Parathyroid adenoma (tissue), 2 donors: ENCODE measurements around the gene GADD45B.

ENCODE experiments used
- H2AFZ ChIP-seq: fragments of 300-600 bp; sonication (generic); one replicate; pipeline ENCODE4 v1.7.0; 2017; ENCODE audit warnings: antibody characterized with exemption, mild to moderate bottlenecking
- H3K27ac ChIP-seq: fragments of 300-600 bp; sonication (generic); one replicate; pipeline ENCODE4 v1.7.0; 2017
- H3K27me3 ChIP-seq: fragments of 300-600 bp; sonication (generic); one replicate; pipeline ENCODE4 v1.7.0; 2017; ENCODE audit warnings: low read length; ENCODE audit not compliant: control insufficient read depth, insufficient read depth
- H3K36me3 ChIP-seq: fragments of 300-600 bp; sonication (generic); one replicate; pipeline ENCODE4 v1.7.0; 2017; ENCODE audit warnings: low read length; ENCODE audit not compliant: control insufficient read depth, insufficient read depth
- H3K4me1 ChIP-seq: fragments of 300-600 bp; sonication (generic); one replicate; pipeline ENCODE4 v1.7.0; 2017; ENCODE audit warnings: control low read depth
- H3K4me2 ChIP-seq: fragments of 300-600 bp; sonication (generic); one replicate; pipeline ENCODE4 v1.7.0; 2017; ENCODE audit warnings: low read length
- H3K4me3 ChIP-seq: fragments of 300-600 bp; sonication (generic); one replicate; pipeline ENCODE4 v1.7.0; 2017; ENCODE audit warnings: low read depth, low read length
- H3K79me2 ChIP-seq: fragments of 300-600 bp; sonication (generic); one replicate; pipeline ENCODE4 v1.7.0; 2017; ENCODE audit warnings: control low read depth
- H3K9ac ChIP-seq: fragments of 300-600 bp; sonication (generic); one replicate; pipeline ENCODE4 v1.7.0; 2017; ENCODE audit warnings: mild to moderate bottlenecking
- H3K9me3 ChIP-seq: fragments of 300-600 bp; sonication (generic); one replicate; pipeline ENCODE4 v1.7.0; 2017; ENCODE audit warnings: low read length; ENCODE audit not compliant: control insufficient read depth
- TF ChIP-seq, protein P1 (sequence below): fragments of 300-600 bp; sonication (generic); IDR thresholded peaks from one replicate; pipeline ENCODE4 v1.7.0; 2017; ENCODE audit warnings: antibody characterized with exemption, mild to moderate bottlenecking
- donor health status: primary hyperparathyroidism.

GADD45B gene

GRCh38 chr19:2523630-2524311 is 47.8 kb downstream of the GADD45B start:
- H3K27me3 ChIP-seq: no peaks in the 10 kb centered on the region
- H3K9ac ChIP-seq: no peak overlapping the region
- H3K4me2 ChIP-seq: no peak overlapping the region
- TF ChIP-seq, protein P1, sequence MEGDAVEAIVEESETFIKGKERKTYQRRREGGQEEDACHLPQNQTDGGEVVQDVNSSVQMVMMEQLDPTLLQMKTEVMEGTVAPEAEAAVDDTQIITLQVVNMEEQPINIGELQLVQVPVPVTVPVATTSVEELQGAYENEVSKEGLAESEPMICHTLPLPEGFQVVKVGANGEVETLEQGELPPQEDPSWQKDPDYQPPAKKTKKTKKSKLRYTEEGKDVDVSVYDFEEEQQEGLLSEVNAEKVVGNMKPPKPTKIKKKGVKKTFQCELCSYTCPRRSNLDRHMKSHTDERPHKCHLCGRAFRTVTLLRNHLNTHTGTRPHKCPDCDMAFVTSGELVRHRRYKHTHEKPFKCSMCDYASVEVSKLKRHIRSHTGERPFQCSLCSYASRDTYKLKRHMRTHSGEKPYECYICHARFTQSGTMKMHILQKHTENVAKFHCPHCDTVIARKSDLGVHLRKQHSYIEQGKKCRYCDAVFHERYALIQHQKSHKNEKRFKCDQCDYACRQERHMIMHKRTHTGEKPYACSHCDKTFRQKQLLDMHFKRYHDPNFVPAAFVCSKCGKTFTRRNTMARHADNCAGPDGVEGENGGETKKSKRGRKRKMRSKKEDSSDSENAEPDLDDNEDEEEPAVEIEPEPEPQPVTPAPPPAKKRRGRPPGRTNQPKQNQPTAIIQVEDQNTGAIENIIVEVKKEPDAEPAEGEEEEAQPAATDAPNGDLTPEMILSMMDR: no peak
- H3K27ac ChIP-seq: no peak overlapping the region
- no peaks in the 10 kb centered on the region for H3K4me1 ChIP-seq
- no peaks in the 10 kb centered on the region for H3K79me2 ChIP-seq
- no peak overlapping the region for H2AFZ ChIP-seq
- H3K4me3 ChIP-seq: no peak overlapping the region
- H3K36me3 ChIP-seq: no peaks in the 10 kb centered on the region
- H3K9me3 ChIP-seq: no peaks in the 10 kb centered on the region

DNA sequence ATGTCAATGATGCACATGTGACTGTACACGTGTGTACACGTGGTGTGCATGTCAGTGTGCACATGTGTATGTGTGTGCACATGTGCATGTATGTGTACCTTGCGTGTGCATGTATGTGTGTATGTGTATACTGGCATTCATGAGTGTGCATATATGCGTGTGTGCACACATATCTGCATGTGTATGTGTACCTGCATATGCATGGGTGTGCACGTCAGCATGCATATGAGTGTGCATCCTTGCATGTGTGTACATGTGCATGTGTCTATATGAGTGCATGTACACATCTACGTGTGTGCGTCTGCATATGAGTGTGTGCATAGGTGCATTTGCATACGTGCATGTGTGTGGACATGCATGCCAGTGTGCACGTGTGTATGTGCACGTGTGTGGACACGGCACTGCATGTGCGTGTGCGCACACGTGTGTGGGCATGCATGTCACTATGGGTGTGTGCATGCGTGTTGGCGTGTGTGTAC is 48.5 kb downstream of the GADD45B start:
- Histone ChIP-seq H3K4me1 (no peaks in the 10 kb centered on the region), H3K9ac (no peak overlapping the region), H3K27me3 (no peaks in the 10 kb centered on the region), H3K79me2 (no peaks in the 10 kb centered on the region), H3K27ac (no peak overlapping the region), H2AFZ (no peak overlapping the region), H3K36me3 (no peaks in the 10 kb centered on the region), H3K4me2 (no peak overlapping the region), H3K9me3 (no peaks in the 10 kb centered on the region), H3K4me3 (no peak overlapping the region)
- TF ChIP-seq, protein P1: no peak

DNA sequence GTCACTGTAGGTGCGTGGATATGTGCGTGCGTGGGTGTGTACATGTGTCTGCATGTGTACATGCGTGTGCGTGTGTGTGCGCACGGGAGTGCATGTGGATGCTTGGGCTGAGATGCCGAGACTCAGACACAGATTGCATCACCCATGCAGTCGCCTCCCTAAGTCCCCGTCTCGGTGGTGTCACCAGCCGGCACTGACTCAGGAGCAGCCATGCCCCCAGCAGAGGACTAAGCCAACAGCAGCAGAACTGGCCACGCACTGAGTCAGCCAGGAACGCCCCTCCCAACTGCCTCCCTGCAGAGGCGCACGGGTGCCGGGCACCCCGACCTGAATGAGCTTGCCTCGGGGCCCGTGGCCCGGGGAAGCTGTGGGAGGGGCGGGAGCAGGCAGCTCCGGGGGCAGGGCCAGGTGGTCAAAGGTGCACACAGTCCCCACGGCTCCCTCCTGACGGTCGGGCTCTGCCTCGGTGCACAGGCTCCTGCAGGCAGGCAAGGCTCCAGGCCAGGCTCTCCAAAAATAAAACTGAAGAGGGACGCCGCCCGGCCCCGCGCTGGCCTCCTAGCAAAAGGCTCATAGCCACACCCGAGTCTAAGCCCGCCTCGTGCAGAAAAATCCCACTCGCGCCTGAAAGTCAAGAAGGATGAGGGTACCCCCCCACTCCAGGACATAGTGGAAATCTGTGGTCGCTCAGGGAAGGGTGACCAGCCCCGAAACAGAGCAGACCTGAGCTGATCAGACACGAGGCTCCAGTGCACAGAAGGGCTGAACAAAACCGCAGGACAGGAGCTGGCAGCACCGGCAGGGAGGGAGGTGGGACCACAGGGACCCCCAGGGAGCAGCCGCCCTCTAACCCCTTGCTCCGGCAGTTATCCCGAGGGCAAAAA is 49.2 kb downstream of the GADD45B start:
- no peaks in the 10 kb centered on the region for H3K4me1 ChIP-seq
- TF ChIP-seq, protein P1: no peak
- H3K9me3 ChIP-seq: no peaks in the 10 kb centered on the region
- no peak overlapping the region for H3K4me2 ChIP-seq
- H3K79me2 ChIP-seq: no peaks in the 10 kb centered on the region
- no peaks in the 10 kb centered on the region for H3K36me3 ChIP-seq
- H3K27me3 ChIP-seq: no peaks in the 10 kb centered on the region
- H3K9ac ChIP-seq: no peak overlapping the region
- H3K27ac ChIP-seq: no peak overlapping the region
- no peak overlapping the region for H2AFZ ChIP-seq
- no peak overlapping the region for H3K4me3 ChIP-seq

- no peaks in the 10 kb centered on the region for H3K4me1 ChIP-seq
- H2AFZ ChIP-seq: no peak overlapping the region
- no peaks in the 10 kb centered on the region for H3K9me3 ChIP-seq
- H3K79me2 ChIP-seq: no peaks in the 10 kb centered on the region
- no peak overlapping the region for H3K9ac ChIP-seq
- no peak overlapping the region for H3K4me3 ChIP-seq
- no peak overlapping the region for H3K27ac ChIP-seq
- no peaks in the 10 kb centered on the region for H3K36me3 ChIP-seq
- TF ChIP-seq, protein P1: no peak
- H3K27me3 ChIP-seq: no peaks in the 10 kb centered on the region
- no peak overlapping the region for H3K4me2 ChIP-seq
Observed at GRCh38 chr19:2527171-2527570, 51.2 kb downstream of the GADD45B start.
